SK-N-SH treated with all-trans-retinoic acid at 6 μM for 48 hours (cell line): ENCODE measurements around the gene PDLIM7.

Experiments
- ARNTL ChIP-seq: fragments of 450-650 bp; formaldehyde crosslinking; IDR thresholded peaks from 2 replicates; pipeline ENCODE4 v1.5.0; 2020; ENCODE audit warnings: low read depth, mild to moderate bottlenecking, moderate library complexity, borderline replicate concordance
- CSDC2 ChIP-seq: fragments of 250-450 bp; sonication (Bioruptor Pico); IDR thresholded peaks from 2 replicates; pipeline ENCODE4 v1.5.0; 2020; ENCODE audit warnings: mild to moderate bottlenecking, moderate library complexity
- OSR1 ChIP-seq: fragments of 250-450 bp; sonication (Bioruptor Pico); IDR thresholded peaks from 2 replicates; pipeline ENCODE4 v1.8.0; 2022; ENCODE audit warnings: moderate library complexity, mild to moderate bottlenecking, inconsistent platforms
- PATZ1 ChIP-seq: fragments of 250-450 bp; sonication (Bioruptor Pico); IDR thresholded peaks from 2 replicates; pipeline ENCODE4 v1.8.0; 2020; ENCODE audit warnings: mild to moderate bottlenecking, moderate library complexity, borderline replicate concordance
- POU6F1 ChIP-seq: fragments of 250-450 bp; sonication (Bioruptor Pico); IDR thresholded peaks from 2 replicates; pipeline ENCODE4 v1.8.0; 2021; ENCODE audit warnings: low read depth, mild to moderate bottlenecking, moderate library complexity, borderline replicate concordance
- RARB ChIP-seq: fragments of 250-450 bp; sonication (Bioruptor Pico); IDR thresholded peaks from 2 replicates; pipeline ENCODE4 v1.8.0; 2021; ENCODE audit warnings: mild to moderate bottlenecking, moderate library complexity
- ZFP30 ChIP-seq: fragments of 450-650 bp; formaldehyde crosslinking; IDR thresholded peaks from 2 replicates; pipeline ENCODE4 v1.5.0; 2022; ENCODE audit warnings: mild to moderate bottlenecking, moderate library complexity

GRCh38 chr5:177487144-177487543 is 10.3 kb downstream of the PDLIM7 start:
- TF ChIP-seq POU6F1 (CRISPR knock-in tag) (no peak), OSR1 (CRISPR knock-in tag) (no peak), ARNTL (CRISPR knock-in tag) (no peak), PATZ1 (CRISPR knock-in tag) (no peak), CSDC2 (CRISPR knock-in tag) (no peak), RARB (CRISPR knock-in tag) (no peak), ZFP30 (CRISPR knock-in tag) (no peak)
